Measurements from ENCODE around the gene ERC2. TPM values are rescaled to one million over a fixed set of nuclear protein-coding genes. Genes with fewer than 3 reads are reported as not detected.

Gene ERC2
- total and polyA plus RNA-seq, 2 of the 8 experiments (the other 6 are each of a cell fraction or from before 2014, with no cell fraction given) = 16.4 to 22.8 TPM

DNA sequence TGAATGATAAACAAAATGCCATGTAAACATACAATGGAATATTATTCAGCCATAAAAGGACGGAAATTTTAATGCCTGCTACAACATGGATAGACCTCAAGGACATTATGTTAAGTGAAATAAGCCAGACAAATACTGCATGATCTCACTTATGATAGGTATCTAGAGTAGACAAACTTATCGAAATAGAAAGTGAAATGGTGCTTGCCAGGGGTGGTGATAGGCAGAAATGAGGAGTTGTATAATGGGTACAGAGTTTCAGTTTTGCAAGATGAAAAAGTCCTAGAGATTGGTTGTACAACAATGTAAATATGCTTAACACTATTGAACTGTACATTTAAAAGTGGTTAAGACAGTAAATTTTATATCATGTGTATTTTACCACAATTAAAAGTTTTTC is 287.8 kb downstream of the ERC2 start:
- H2AFZ ChIP-seq (ENCODE audit: low read length) = no peak overlapping the region
- H3K4me3 ChIP-seq (ENCODE audit: extremely low read depth in 1 of 4, insufficient read depth in 2 of 4, low read depth in 3 of 4, low read length in 4 of 4) = no peak overlapping the region
- no peak overlapping the region for H3K9ac ChIP-seq (replicated peaks in 1 of 4; ENCODE audit: extremely low read depth in 1 of 4, low read depth in 3 of 4, low read length in 3 of 4)
- no peak overlapping the region for H2AK5ac ChIP-seq (ENCODE audit: low read depth, low read length)
- H3K27ac ChIP-seq (ENCODE audit: low read depth, low read length) = no peak overlapping the region
- 89% methylated on average over 2 of the region's 2 CpGs; no CpG with 5 or more reads in 1 of the 2 experiments for WGBS, 2 experiments (ENCODE audit: extremely low coverage in 1 of 2, insufficient coverage in 1 of 2, insufficient read length in 1 of 2, insufficient replicate concordance in 2 of 2, low coverage in 1 of 2, low lambda C conversion rate in 2 of 2, missing lambda C conversion rate in 1 of 2)
- H2BK5ac ChIP-seq (ENCODE audit: low read depth, low read length) = no peak overlapping the region
- no peaks in the 10 kb centered on the region for H3K9me3 ChIP-seq (ENCODE audit: insufficient read depth in 2 of 2, low read depth in 1 of 2, low read length in 1 of 2)
- H3K23me2 ChIP-seq (ENCODE audit: low read depth, low read length) = no peaks in the 10 kb centered on the region; the same call in 1 of the 2 replicates
- no peak overlapping the region for H3K14ac ChIP-seq (ENCODE audit: insufficient read length)
- H3K27me3 ChIP-seq (replicated peaks in 1 of 4; ENCODE audit: control insufficient read depth in 3 of 4, extremely low read depth in 1 of 4, insufficient read depth in 3 of 4, low read length in 3 of 4) = no peaks in the 10 kb centered on the region
- no peaks in the 10 kb centered on the region for H3K36me3 ChIP-seq (ENCODE audit: control insufficient read depth in 2 of 4, insufficient read depth in 4 of 4, low read length in 3 of 4)
- H3K23ac ChIP-seq (ENCODE audit: insufficient read length) = no peak overlapping the region
- no peak overlapping the region for H3K4ac ChIP-seq (replicated peaks; ENCODE audit: insufficient read length, low read depth, low read length)
- no peaks in the 10 kb centered on the region for H3K79me1 ChIP-seq (ENCODE audit: low read depth, low read length)
- H4K20me1 ChIP-seq (replicated peaks in 1 of 2; ENCODE audit: control insufficient read depth in 1 of 2, insufficient read depth in 2 of 2, low read length in 2 of 2) = no peaks in the 10 kb centered on the region
- H3K18ac ChIP-seq (ENCODE audit: extremely low read depth, low read length) = no peak overlapping the region
- FAIRE-seq = no peak
- no peak overlapping the region for H4K5ac ChIP-seq (ENCODE audit: insufficient read length, low read depth, low read length)
- no peak overlapping the region for H2BK20ac ChIP-seq (ENCODE audit: low read length)
- no peak overlapping the region for H3K4me2 ChIP-seq (ENCODE audit: insufficient read depth in 1 of 2, low read depth in 2 of 2, low read length in 2 of 2)
- H2BK12ac ChIP-seq (ENCODE audit: low read depth, low read length) = no peak overlapping the region
- H3K79me2 ChIP-seq (ENCODE audit: control insufficient read depth in 1 of 2, insufficient read depth in 2 of 2, low read length in 2 of 2) = no peaks in the 10 kb centered on the region
- POLR2A ChIA-PET (ENCODE audit: partially characterized antibody) = no interaction called here
- CTCF ChIA-PET (ENCODE audit: partially characterized antibody) = no interaction called here
- H2BK120ac ChIP-seq (replicated peaks; ENCODE audit: low read depth, low read length) = no peak overlapping the region
- DNase-seq (ENCODE audit: low read depth in 1 of 2, low spot score in 2 of 2) = no peak
- no peak overlapping the region for H2BK15ac ChIP-seq (ENCODE audit: low read length)
- no peak overlapping the region for H4K8ac ChIP-seq (ENCODE audit: extremely low read depth, insufficient read depth, low read length)
- no peak overlapping the region for H3K56ac ChIP-seq (replicated peaks; ENCODE audit: insufficient read length, low read depth, low read length)
- no peak overlapping the region for H4K91ac ChIP-seq (replicated peaks; ENCODE audit: insufficient read length, low read length)
- no peaks in the 10 kb centered on the region for H3K4me1 ChIP-seq (replicated peaks in 1 of 4; ENCODE audit: control insufficient read depth in 3 of 4, insufficient read depth in 4 of 4, low read length in 3 of 4)
- TF ChIP-seq, protein P1, sequence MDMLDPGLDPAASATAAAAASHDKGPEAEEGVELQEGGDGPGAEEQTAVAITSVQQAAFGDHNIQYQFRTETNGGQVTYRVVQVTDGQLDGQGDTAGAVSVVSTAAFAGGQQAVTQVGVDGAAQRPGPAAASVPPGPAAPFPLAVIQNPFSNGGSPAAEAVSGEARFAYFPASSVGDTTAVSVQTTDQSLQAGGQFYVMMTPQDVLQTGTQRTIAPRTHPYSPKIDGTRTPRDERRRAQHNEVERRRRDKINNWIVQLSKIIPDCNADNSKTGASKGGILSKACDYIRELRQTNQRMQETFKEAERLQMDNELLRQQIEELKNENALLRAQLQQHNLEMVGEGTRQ (IDR thresholded peaks at IDR 0.05; ENCODE audit: low read length) = no peak
- TF ChIP-seq KDM1A (IDR thresholded peaks at IDR 0.05; ENCODE audit: borderline replicate concordance, low read length) (no peak), GTF2F1 (IDR thresholded peaks at IDR 0.05; ENCODE audit: borderline replicate concordance, low read depth, low read length) (no peak), TAF7 (optimal IDR thresholded peaks at IDR 0.05; ENCODE audit: borderline replicate concordance, low read depth, low read length) (no peak), CBX8 (IDR thresholded peaks at IDR 0.05; ENCODE audit: borderline replicate concordance, low read depth, low read length) (no peak), TBP (IDR thresholded peaks at IDR 0.05; ENCODE audit: low read depth, low read length) (no peak), NRF1 (IDR thresholded peaks at IDR 0.05; ENCODE audit: low read depth, low read length) (no peak), SP4 (IDR thresholded peaks at IDR 0.05; ENCODE audit: low read length) (no peak), RAD21 (IDR thresholded peaks at IDR 0.05 in 1 of 2, conservative IDR thresholded peaks at IDR 0.05 in 1 of 2; ENCODE audit: low read depth in 2 of 2, low read length in 2 of 2) (no peak)
- TF ChIP-seq, protein P2, sequence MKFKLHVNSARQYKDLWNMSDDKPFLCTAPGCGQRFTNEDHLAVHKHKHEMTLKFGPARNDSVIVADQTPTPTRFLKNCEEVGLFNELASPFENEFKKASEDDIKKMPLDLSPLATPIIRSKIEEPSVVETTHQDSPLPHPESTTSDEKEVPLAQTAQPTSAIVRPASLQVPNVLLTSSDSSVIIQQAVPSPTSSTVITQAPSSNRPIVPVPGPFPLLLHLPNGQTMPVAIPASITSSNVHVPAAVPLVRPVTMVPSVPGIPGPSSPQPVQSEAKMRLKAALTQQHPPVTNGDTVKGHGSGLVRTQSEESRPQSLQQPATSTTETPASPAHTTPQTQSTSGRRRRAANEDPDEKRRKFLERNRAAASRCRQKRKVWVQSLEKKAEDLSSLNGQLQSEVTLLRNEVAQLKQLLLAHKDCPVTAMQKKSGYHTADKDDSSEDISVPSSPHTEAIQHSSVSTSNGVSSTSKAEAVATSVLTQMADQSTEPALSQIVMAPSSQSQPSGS (IDR thresholded peaks at IDR 0.05; ENCODE audit: low read length) = no peak
- TF ChIP-seq, protein P3, sequence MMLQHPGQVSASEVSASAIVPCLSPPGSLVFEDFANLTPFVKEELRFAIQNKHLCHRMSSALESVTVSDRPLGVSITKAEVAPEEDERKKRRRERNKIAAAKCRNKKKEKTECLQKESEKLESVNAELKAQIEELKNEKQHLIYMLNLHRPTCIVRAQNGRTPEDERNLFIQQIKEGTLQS (IDR thresholded peaks at IDR 0.05; ENCODE audit: insufficient read depth, low read depth, low read length) = no peak

All from H1 (cell line).